GM19351 (cell line): Measurements from ENCODE around the gene MYO5C.
A peak's percentile ranks its signal among the peaks of the same experiment; 100 is the strongest.
"Not testable (repeated sequence)": the region's sequence is repeated elsewhere in the genome, so short reads cannot be mapped to it uniquely, and the experiment has no call there.

Experiments
- ATAC-seq: cut with Tn5 transposase; IDR thresholded peaks from one replicate; pipeline ENCODE4 v1.9.1; 2021; ENCODE audit warnings: mild to moderate bottlenecking, moderate library complexity; ENCODE audit not compliant: unreplicated experiment

The MYO5C gene

GRCh38 chr15:52246686-52247431 is 48.7 kb downstream of the MYO5C start:
- ATAC-seq: no peak

GRCh38 chr15:52243697-52244555 is 51.7 kb downstream of the MYO5C start:
- no peak for ATAC-seq

- no peak for ATAC-seq
These were observed 52.3 kb downstream of the MYO5C start for GRCh38 chr15:52243286-52243685.

DNA sequence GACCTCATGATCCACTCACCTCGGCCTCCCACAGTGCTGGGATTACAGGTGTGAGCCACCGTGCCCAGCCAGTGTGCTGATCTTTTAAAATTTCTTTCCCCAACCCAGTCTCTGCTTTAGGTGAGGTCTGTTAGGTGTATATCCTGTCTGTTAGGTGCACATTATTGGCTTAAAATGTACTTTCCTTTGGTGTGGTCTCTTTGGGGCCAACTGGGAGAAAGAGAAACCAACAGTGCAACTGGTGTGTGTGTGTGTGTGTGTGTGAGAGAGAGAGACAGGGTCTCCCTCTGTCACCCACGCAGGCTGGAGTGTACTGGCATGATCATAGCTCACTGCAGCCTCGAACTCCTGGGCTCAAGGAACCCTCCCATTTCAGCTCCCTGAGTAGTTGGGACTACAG is 54.1 kb downstream of the MYO5C start:
- no peak for ATAC-seq

- no peak for ATAC-seq
These were observed 55.4 kb downstream of the MYO5C start for GRCh38 chr15:52240166-52240565.

DNA sequence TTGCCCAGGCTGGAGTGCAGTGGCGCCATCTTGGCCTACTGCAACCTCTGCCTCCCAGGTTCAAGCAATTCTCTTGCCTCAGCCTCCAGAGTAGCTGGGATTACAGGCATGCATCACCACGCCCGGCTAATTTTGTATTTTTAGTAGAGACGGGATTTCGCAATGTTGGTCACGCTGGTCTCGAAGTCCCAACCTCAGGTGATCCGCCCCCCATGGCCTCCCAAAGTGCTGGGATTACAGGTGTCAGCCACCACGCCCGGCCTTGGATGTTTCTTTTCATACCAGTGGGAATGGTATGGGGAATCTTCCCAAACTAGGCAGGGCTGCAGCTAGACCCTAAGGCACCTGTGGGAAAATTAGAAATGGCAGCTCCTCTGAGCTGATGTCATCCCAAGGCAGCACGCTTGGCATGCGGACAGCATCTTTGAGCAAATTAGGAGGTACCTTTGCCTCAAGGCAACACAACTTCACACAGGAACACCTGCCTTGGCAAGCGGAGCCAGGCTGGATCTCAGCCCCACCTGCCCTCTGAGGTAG is 56.5 kb downstream of the MYO5C start:
- not testable (repeated sequence) for ATAC-seq

DNA sequence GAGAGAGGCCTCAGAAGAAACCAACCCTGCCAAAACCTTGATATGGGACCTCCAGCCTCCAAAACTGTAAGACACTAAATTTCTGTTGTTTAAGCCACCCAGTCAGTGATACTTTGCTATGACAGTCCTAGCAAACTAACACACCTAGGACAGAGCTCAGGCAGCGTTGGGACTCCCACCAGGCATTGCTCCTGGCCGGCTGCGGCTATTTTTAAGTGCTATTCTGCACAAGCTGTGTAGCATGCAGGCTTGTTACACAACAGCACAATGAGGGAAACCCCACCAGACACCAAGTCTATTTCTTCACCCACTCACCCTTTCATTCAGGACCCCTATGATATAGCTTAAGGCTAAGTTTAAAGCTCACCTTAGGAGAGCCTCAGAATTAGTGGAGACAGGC is 57.5 kb downstream of the MYO5C start:
- no peak for ATAC-seq

DNA sequence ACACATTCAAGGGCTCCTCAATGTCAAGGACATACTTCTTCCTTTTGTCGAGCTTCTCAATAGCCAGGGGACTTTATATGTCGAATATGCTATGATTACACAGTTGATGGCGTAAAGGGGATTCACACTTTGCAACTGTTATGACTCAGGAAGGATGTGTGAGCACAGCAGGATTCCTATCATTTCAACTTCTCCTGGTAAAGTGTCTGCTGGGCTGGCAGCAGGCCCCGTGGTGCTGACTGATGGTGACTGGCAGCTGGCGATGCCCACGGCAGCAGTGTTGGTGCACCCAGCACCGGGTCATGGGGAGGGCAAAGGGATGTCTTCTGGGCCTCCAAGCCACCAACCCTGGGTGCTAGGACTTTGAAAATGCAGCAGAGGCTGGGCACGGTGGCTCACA is 59.6 kb downstream of the MYO5C start:
- no peak for ATAC-seq

- ATAC-seq: peak; percentile 37
These were observed 60.7 kb downstream of the MYO5C start for GRCh38 chr15:52234596-52235541.

DNA sequence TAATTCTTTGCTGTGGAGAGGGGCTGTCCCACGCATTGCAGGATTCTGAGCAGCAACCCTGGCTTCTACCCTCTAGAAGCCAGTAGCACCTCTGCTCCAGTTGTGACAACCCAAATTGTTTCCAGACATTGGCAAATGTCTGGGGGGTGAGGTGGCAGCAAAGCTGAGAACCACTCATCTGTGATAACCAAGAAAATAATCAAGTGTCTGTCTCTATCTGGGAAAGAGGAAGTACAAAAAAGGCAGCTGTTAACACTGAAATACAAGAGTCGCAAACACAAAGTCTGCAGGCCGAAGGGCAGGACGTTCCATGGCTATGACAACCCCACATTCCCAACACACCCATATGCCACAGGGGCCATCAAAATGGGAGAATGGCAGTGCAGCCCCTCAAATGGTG is 62.2 kb downstream of the MYO5C start:
- ATAC-seq: no peak

GRCh38 chr15:52232327-52232726 is 63.3 kb downstream of the MYO5C start:
- ATAC-seq: peak; percentile 58

DNA sequence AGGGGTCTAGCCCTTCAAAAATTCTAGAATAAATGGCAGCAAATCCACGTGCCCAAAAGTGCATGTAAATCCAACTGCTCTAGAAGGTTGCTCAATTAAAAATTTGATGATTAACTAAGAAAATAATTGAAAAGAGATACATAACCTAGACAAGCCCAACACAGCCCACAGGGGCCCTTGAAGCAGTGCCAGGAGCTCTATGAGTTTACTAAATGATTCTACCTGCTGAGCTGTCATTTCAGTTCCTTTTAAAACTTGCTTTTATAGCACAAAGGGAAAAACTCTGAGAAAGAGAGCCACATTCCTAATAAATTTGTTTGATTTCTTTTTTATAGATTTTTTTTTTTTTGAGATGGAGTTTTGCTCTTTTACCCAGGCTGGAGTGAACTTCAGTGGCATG is 65.5 kb downstream of the MYO5C start:
- ATAC-seq: no peak

GRCh38 chr15:52228921-52229320 is 66.7 kb downstream of the MYO5C start:
- ATAC-seq: peak; percentile 32

DNA sequence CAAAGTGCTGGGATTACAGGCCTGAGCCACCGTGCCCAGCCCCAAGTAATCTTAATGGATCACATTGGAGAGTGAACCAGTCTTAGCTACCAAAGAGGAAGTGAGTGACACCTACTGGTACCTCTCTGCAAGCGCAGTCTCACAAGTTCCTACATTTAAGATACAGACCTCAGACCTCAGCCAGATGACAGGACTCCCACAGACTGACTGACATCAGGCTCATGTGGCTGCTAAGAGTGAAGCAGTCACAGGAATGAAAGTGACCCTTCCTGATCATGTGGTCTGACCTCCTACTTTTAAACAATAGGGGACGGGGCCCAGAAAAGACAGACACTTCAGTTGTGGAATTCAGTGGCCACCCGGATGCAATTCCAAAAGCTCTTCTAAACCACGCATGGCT is 68.1 kb downstream of the MYO5C start:
- ATAC-seq: peak; percentile 88

DNA sequence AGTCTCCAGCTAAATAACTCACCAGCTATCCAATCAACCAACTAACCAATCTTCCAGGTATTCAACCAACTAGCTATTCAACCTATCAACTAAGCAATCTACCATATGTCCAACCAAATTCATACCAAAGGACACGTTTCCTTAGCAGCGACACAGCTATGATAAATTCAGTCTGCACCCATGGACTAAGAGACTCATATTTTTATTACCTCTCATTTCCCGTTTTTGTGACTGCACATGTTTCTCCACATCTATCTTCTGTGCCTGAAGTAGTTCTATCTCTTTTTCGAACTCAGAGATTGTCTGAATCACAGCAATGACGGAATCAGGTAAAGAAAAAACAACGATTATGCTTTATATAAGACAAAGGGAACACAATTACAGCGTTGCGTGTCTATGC is 70.4 kb downstream of the MYO5C start:
- ATAC-seq: no peak

DNA sequence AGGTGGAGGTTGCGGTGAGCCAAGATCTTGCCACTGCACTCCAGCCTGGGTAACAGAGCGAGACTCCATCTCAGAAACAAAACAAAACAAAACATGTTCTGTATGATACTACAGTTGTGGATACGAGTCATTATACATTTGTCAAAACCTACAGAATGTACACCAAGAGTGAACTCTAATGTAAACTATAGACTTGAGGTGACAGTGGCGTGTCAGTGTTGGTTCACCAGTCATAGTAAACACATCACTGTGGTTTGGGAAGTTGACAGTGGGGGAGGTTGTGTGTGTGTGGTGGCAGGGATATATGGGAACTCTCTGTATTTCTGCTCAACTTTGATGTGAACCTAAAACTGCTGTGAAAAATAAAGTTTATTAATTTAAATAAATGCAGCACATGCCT is 71.4 kb downstream of the MYO5C start:
- no peak for ATAC-seq

DNA sequence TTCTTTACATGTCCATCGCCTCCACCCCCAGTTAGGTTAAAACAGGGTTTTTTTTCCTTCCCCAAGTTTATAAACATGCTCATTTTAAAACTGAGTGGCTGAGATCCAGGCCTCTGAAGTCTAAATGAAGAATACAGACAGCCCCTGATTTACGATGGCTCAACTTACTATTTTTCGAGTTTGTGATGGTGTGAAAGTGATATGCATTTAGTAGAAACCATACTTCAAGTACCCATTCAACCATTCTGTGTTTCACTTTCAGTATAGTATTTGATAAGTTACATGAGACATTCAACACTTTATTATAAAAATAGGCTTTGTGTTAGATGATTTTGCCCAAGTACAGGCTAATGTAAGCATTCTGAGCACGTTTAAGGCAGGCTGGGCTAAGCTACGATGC is 73.9 kb downstream of the MYO5C start:
- peak; percentile 71 for ATAC-seq

DNA sequence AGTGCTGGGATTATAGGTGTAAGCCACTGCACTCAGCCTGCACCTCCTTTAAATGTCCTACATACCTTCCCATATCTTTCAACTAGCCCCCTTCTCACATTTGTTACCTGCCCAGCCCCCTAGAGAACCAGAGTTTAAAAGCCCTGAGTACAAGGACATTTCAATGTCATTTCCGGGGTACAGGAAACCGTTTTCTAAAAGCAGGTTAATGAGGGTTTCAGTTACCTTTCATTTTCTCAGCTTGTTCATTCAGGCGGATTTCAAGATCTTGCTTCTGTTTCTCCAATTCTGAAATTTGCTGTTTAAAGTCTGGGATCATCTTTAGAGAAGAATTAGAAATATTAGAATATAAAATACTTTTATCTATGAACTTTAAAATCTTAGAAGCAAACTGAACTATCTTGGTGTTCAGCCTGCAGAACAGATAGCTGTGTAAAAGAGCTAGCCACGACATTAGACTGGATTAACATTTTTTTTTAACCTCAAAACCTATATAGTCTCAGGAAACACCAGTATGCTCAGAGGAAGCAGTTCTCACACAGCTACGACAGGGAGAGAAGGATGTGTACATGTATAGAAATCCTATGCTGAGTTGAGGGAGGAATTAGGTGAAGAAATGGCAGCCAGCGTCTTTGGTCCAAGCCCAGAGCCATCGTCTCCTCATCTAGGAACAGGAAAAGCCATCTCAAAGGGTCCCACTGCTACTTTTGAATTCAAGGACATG is 74.5 kb downstream of the MYO5C start:
- ATAC-seq: peak; percentile 5

DNA sequence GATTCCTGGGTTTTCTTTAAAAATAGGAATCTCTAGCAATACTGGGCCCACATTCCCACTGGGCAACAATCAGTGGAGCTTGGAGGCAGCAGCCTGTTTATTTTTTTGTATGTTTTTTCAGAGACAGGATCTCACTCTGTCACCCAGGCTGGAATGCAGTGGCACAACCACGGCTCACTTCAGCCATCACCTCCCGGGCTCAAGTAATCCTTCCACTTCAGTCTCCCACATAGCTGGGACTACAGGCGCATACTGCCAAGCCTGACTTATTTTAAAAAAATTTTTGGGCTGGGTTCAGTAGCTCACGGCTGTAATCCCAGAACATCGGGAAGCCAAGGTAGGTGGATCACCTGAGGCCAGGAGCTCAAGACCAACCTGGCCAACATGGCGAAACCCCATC is 75.4 kb downstream of the MYO5C start:
- no peak for ATAC-seq

- ATAC-seq: no peak
These were observed 76.8 kb downstream of the MYO5C start for GRCh38 chr15:52218816-52219215.
